Left forelimb (tissue), 1 donor: Measurements from ENCODE around the gene MEP1A.

ENCODE experiments used
- DNase-seq: peaks from one replicate; pipeline ENCODE4 v3.0.0-alpha.2; 2018; ENCODE audit warnings: low spot score

Gene MEP1A

GRCh38 chr6:46776070-46776712 lies 17.0 kb upstream of the MEP1A start:
- no peak for DNase-seq

GRCh38 chr6:46777476-46778346 lies 15.5 kb upstream of the MEP1A start:
- DNase-seq, result no peak

GRCh38 chr6:46781478-46782378 lies 11.5 kb upstream of the MEP1A start:
- DNase-seq, result no peak

GRCh38 chr6:46784535-46784934 lies 8.7 kb upstream of the MEP1A start:
- no peak for DNase-seq

GRCh38 chr6:46787871-46788540 lies 5.2 kb upstream of the MEP1A start:
- no peak for DNase-seq

GRCh38 chr6:46788791-46789190 lies 4.4 kb upstream of the MEP1A start:
- DNase-seq, result no peak

- no peak for DNase-seq
Measured at GRCh38 chr6:46789434-46790354, 3.5 kb upstream of the MEP1A start.

- DNase-seq, result no peak
Measured at GRCh38 chr6:46790355-46790874, 2.8 kb upstream of the MEP1A start.

- no peak for DNase-seq
Measured at GRCh38 chr6:46792635-46793034, 554 bp upstream of the MEP1A start.

GRCh38 chr6:46794068-46794467 lies 879 bp downstream of the MEP1A start:
- no peak for DNase-seq

GRCh38 chr6:46795816-46796215 lies 2.6 kb downstream of the MEP1A start:
- DNase-seq, result no peak

GRCh38 chr6:46796848-46797580 lies 3.8 kb downstream of the MEP1A start:
- DNase-seq, result no peak

GRCh38 chr6:46799657-46800056 lies 6.5 kb downstream of the MEP1A start:
- no peak for DNase-seq

GRCh38 chr6:46808806-46809205 lies 15.6 kb downstream of the MEP1A start:
- DNase-seq, result no peak

- no peak for DNase-seq
Measured at GRCh38 chr6:46815130-46815529, 21.9 kb downstream of the MEP1A start.

GRCh38 chr6:46816626-46817025 lies 23.4 kb downstream of the MEP1A start:
- no peak for DNase-seq

GRCh38 chr6:46819561-46819960 lies 26.4 kb downstream of the MEP1A start:
- no peak for DNase-seq

- no peak for DNase-seq
Measured at GRCh38 chr6:46821458-46821881, 28.3 kb downstream of the MEP1A start.

GRCh38 chr6:46828939-46829338 lies 35.8 kb downstream of the MEP1A start:
- DNase-seq, result no peak

GRCh38 chr6:46832816-46833215 lies 39.6 kb downstream of the MEP1A start:
- DNase-seq, result no peak
